ENCODE data around the gene RPS6KA3. TPM values are rescaled to one million over a fixed set of nuclear protein-coding genes. Genes with fewer than 3 reads are reported as not detected.

The RPS6KA3 gene
- polyA plus RNA-seq, 1 of the 3 experiments (the other 2 are of a cell fraction), result 14.3 TPM

- TF ChIP-seq REST (IDR thresholded peaks at IDR 0.05; ENCODE audit: low read depth, low read length), result no peak
- peak; percentile 22; the same call in 1 of the 2 replicates for TF ChIP-seq FOSL2 (IDR thresholded peaks at IDR 0.05; ENCODE audit: borderline replicate concordance, low read depth)
- no peak for TF ChIP-seq NRF1 (IDR thresholded peaks at IDR 0.05; ENCODE audit: low read depth, low read length)
Measured at GRCh38 chrX:20224814-20225487, 41.8 kb downstream of the RPS6KA3 start (continued).

- Histone ChIP-seq H3K36me3 (replicated peaks in 1 of 2; ENCODE audit: control insufficient read depth in 1 of 2, insufficient read depth in 2 of 2, low read length in 1 of 2) (peaks cover 0 to 9% of the 10 kb centered on the region in 2 experiments), H3K9ac (no peak overlapping the region), H3K27ac (ENCODE audit: low read depth in 2 of 2, low read length in 1 of 2) (no peak overlapping the region), H4K20me1 (ENCODE audit: insufficient read depth) (0 out of 2 replicates have a peak, but pooled peaks cover 2% of the 10 kb centered on the region), H2AFZ (ENCODE audit: low read depth) (no peak overlapping the region), H3K4me3 (ENCODE audit: low read depth in 2 of 2, low read length in 1 of 2) (no peak overlapping the region), H3F3A (replicated peaks; ENCODE audit: insufficient read depth) (peaks cover 23% of the 10 kb centered on the region), H3K79me2 (ENCODE audit: insufficient read depth) (peaks cover 1% of the 10 kb centered on the region; the same call in 1 of the 2 replicates), H3K4me2 (no peak overlapping the region), H3K4me1 (ENCODE audit: control insufficient read depth in 1 of 2, insufficient read depth in 2 of 2, low read depth in 1 of 2, low read length in 1 of 2) (peaks cover 0 to 5% of the 10 kb centered on the region in 2 experiments; a peak in 3 of 4 replicates), H3K9me2 (no peaks in the 10 kb centered on the region), H3K27me3 (ENCODE audit: insufficient read depth) (no peaks in the 10 kb centered on the region), H3K9me3 (no peaks in the 10 kb centered on the region)
- ChIA-PET POLR2A (no interaction called here), CTCF (no interaction called here)
- TF ChIP-seq NFIC (IDR thresholded peaks at IDR 0.05; ENCODE audit: borderline replicate concordance), result no peak
- whole genome bisulfite sequencing (ENCODE audit: low lambda C conversion rate), result 42% methylated on average over 3 of the region's 3 CpGs
- no peak for DNase-seq
Measured at GRCh38 chrX:20221902-20222301, 44.8 kb downstream of the RPS6KA3 start.

- Histone ChIP-seq H3K27me3 (ENCODE audit: insufficient read depth) (no peaks in the 10 kb centered on the region), H2AFZ (ENCODE audit: low read depth) (no peak overlapping the region), H3K4me2 (no peak overlapping the region), H3K79me2 (ENCODE audit: insufficient read depth) (peaks cover 15% of the 10 kb centered on the region; the same call in 1 of the 2 replicates), H3K9me2 (no peaks in the 10 kb centered on the region), H3K4me3 (ENCODE audit: low read depth in 2 of 2, low read length in 1 of 2) (no peak overlapping the region), H3K36me3 (replicated peaks in 1 of 2; ENCODE audit: control insufficient read depth in 1 of 2, insufficient read depth in 2 of 2, low read length in 1 of 2) (no peaks in the 10 kb centered on the region), H3F3A (replicated peaks; ENCODE audit: insufficient read depth) (peaks cover 14% of the 10 kb centered on the region), H3K27ac (ENCODE audit: low read depth in 2 of 2, low read length in 1 of 2) (no peak overlapping the region), H3K9ac (no peak overlapping the region), H4K20me1 (ENCODE audit: insufficient read depth) (0 out of 2 replicates have a peak, but pooled peaks cover 6% of the 10 kb centered on the region), H3K9me3 (no peaks in the 10 kb centered on the region), H3K4me1 (ENCODE audit: control insufficient read depth in 1 of 2, insufficient read depth in 2 of 2, low read depth in 1 of 2, low read length in 1 of 2) (peaks cover 0 to 10% of the 10 kb centered on the region in 2 experiments; a peak in 3 of 4 replicates)
- ChIA-PET CTCF (no interaction called here), POLR2A (no interaction called here)
- 47% methylated on average over 9 of the region's 9 CpGs for WGBS (ENCODE audit: low lambda C conversion rate)
- no peak for DNase-seq
- TF ChIP-seq TAF1 (IDR thresholded peaks at IDR 0.05; ENCODE audit: borderline replicate concordance, low read depth, low read length), result no peak
- no peak for TF ChIP-seq PBX3 (IDR thresholded peaks at IDR 0.05)
- no peak for TF ChIP-seq YY1 (IDR thresholded peaks at IDR 0.05; ENCODE audit: low read depth)
- TF ChIP-seq MAX (IDR thresholded peaks at IDR 0.05; ENCODE audit: low read depth), result no peak
- no peak for TF ChIP-seq GABPA (IDR thresholded peaks at IDR 0.05; ENCODE audit: low read depth)
- no peak for TF ChIP-seq NFIC (IDR thresholded peaks at IDR 0.05; ENCODE audit: borderline replicate concordance)
- no peak for TF ChIP-seq POLR2AphosphoS5 (IDR thresholded peaks at IDR 0.05; ENCODE audit: low read depth, low read length)
Measured at GRCh38 chrX:20218836-20219505, 47.7 kb downstream of the RPS6KA3 start.

All from SK-N-SH (cell line).